DND-41 (cell line): ENCODE data around the gene RNASEH2A.

Experiments
- ATAC-seq: fragments of 200-7000 bp; cut with Tn5 transposase; 3 replicates; pipeline ENCODE4 v1.9.1; 2021; ENCODE audit warnings: low read depth; ENCODE audit not compliant: insufficient read depth
- DNase-seq: peaks from one replicate; pipeline ENCODE4 v3.0.0-alpha.2; 2020
- H2AFZ ChIP-seq: 2 replicates; pipeline ENCODE4 v1.6.0; 2012; ENCODE audit warnings: low read depth, low read length
- H3K27ac ChIP-seq: 2 replicates; pipeline ENCODE4 v1.5.1; 2012; ENCODE audit warnings: low read length, inconsistent platforms
- H3K27me3 ChIP-seq: fragments of 200-600 bp; sonication (generic); 2 replicates; pipeline ENCODE4 v1.6.0; 2012; ENCODE audit warnings: low read length, mild to moderate bottlenecking, inconsistent platforms; ENCODE audit not compliant: insufficient read depth, poor library complexity
- H3K36me3 ChIP-seq: 2 replicates; pipeline ENCODE4 v1.5.1; 2012; ENCODE audit warnings: low read length, inconsistent platforms; ENCODE audit not compliant: insufficient read depth
- H3K4me1 ChIP-seq: 2 replicates; pipeline ENCODE4 v1.5.1; 2012; ENCODE audit warnings: mild to moderate bottlenecking, low read length; ENCODE audit not compliant: insufficient read depth
- H3K4me2 ChIP-seq: 2 replicates; pipeline ENCODE4 v1.6.0; 2012; ENCODE audit warnings: mild to moderate bottlenecking, moderate library complexity, low read length, inconsistent platforms; ENCODE audit not compliant: insufficient read depth
- H3K4me3 ChIP-seq, 2 experiments: fragments of 200-600 bp in 1 of 2; shearing (Covaris generic) in 1 of 2; 2 replicates each; pipeline ENCODE4 v1.5.1; 2012 to 2016; ENCODE audit warnings: inconsistent platforms in 2 of 2, low read length in 2 of 2, mild to moderate bottlenecking in 2 of 2, low read depth in 1 of 2, moderate library complexity in 1 of 2
- H3K79me2 ChIP-seq: 2 replicates; pipeline ENCODE4 v1.6.0; 2012; ENCODE audit warnings: low read length, inconsistent platforms; ENCODE audit not compliant: insufficient read depth
- H3K9ac ChIP-seq: 2 replicates; pipeline ENCODE4 v1.6.0; 2012; ENCODE audit warnings: low read depth, mild to moderate bottlenecking, inconsistent platforms, low read length, moderate library complexity
- H3K9me3 ChIP-seq: 2 replicates; pipeline ENCODE4 v1.5.1; 2012; ENCODE audit warnings: low read length, moderate library complexity, mild to moderate bottlenecking, inconsistent platforms; ENCODE audit not compliant: insufficient read depth, severe bottlenecking
- H4K20me1 ChIP-seq: 2 replicates; pipeline ENCODE4 v1.6.0; 2012; ENCODE audit warnings: low read length; ENCODE audit not compliant: insufficient read depth
- CTCF ChIP-seq: IDR thresholded peaks from 2 replicates; pipeline ENCODE4 v1.5.1; 2012; ENCODE audit warnings: borderline replicate concordance, low read length, moderate library complexity, mild to moderate bottlenecking; ENCODE audit not compliant: poor library complexity, severe bottlenecking; ENCODE audit errors: extremely low read depth
- EZH2 ChIP-seq: IDR thresholded peaks from 3 replicates; pipeline ENCODE4 v1.6.1; 2012; ENCODE audit warnings: borderline replicate concordance, low read depth, mild to moderate bottlenecking, moderate library complexity, low read length, inconsistent platforms; ENCODE audit not compliant: severe bottlenecking

The RNASEH2A gene

GRCh38 chr19:12858041-12858928 is 51.9 kb downstream of the RNASEH2A start:
- Histone ChIP-seq H3K4me1 (no peaks in the 10 kb centered on the region), H3K36me3 (peaks cover 16% of the 10 kb centered on the region), H4K20me1 (no peaks in the 10 kb centered on the region), H2AFZ (no peak overlapping the region), H3K9me3 (no peaks in the 10 kb centered on the region), H3K79me2 (no peaks in the 10 kb centered on the region), H3K4me3 (no peak overlapping the region), H3K4me2 (no peak overlapping the region), H3K27me3 (no peaks in the 10 kb centered on the region), H3K9ac (no peak overlapping the region), H3K27ac (no peak overlapping the region)
- no peak for TF ChIP-seq EZH2
- no peak for TF ChIP-seq CTCF
- DNase-seq (no peak), ATAC-seq (no peak)

GRCh38 chr19:12859546-12859945 is 53.2 kb downstream of the RNASEH2A start:
- no peak for ATAC-seq

More at GRCh38 chr19:12859546-12859945, 53.2 kb downstream of the RNASEH2A start:
- Histone ChIP-seq H3K79me2 (no peaks in the 10 kb centered on the region), H3K4me3 (no peak overlapping the region), H3K36me3 (peaks cover 12% of the 10 kb centered on the region), H3K4me1 (no peaks in the 10 kb centered on the region), H4K20me1 (no peaks in the 10 kb centered on the region), H3K9ac (no peak overlapping the region), H3K27ac (no peak overlapping the region), H2AFZ (no peak overlapping the region), H3K27me3 (no peaks in the 10 kb centered on the region), H3K4me2 (no peak overlapping the region), H3K9me3 (no peaks in the 10 kb centered on the region)
- DNase-seq, result no peak
- TF ChIP-seq CTCF (no peak), EZH2 (no peak)
